ENCODE results near the gene KRTAP12-4.
"Not testable (repeated sequence)": the region's sequence is repeated elsewhere in the genome, so short reads cannot be mapped to it uniquely, and the experiment has no call there.

KRTAP12-4 gene

GRCh38 chr21:44628707-44629391 is 25.6 kb downstream of the KRTAP12-4 start:
- DNase-seq, result no peak

GRCh38 chr21:44627831-44628233 is 26.6 kb downstream of the KRTAP12-4 start:
- DNase-seq, result not testable (repeated sequence)

DNA sequence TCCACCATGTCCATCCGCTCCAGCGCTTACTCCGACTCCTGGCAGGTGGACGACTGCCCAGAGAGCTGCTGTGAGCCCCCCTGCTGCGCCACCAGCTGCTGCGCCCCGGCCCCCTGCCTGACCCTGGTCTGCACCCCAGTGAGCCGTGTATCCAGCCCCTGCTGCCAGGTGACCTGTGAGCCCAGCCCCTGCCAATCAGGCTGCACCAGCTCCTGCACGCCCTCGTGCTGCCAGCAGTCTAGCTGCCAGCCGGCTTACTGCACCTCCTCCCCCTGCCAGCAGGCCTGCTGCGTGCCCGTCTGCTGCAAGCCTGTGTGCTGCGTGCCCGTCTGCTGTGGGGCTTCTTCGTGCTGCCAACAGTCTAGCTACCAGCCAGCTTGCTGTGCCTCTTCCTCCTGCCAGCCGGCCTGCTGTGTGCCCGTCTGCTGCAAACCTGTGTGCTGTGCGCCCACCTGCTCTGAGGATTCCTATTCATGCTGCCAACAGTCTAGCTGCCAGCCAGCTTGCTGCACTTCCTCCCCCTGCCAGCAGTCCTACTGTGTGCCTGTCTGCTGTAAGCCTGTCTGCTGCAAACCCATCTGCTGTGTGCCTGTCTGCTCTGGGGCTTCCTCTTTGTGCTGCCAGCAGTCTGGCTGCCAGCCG is 27.2 kb downstream of the KRTAP12-4 start:
- not testable (repeated sequence) for DNase-seq

DNA sequence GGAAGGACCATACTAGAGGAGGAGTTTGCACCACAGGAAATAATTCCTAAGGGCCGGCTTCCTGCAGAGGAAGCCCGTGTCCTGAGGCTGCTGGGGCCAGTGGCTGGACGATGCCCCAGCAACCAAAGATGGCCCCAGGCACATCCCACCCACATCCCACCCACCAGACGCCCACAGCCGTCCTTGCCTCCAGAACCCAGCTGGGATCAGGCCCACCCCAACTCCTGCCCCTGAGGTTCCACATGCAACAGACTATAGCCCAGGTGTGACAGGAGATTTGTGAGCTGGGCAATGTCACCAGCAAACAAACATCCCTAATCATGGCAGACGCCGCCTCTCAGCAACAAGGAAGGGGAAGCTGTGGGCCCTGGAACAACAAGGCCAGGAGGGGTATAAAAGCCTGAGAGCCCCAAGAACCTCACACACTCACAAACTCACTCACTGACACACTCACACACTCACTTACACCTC is 27.8 kb downstream of the KRTAP12-4 start, which contains the start of gene KRTAP10-9:
TSS of gene KRTAP10-9 (plus strand) at position 421 of the 471 bp plus-strand sequence. CDS start 79 bp downstream, outside the sequence.
- DNase-seq, result no peak

GRCh38 chr21:44626262-44626661 is 28.2 kb downstream of the KRTAP12-4 start:
- no peak for DNase-seq

GRCh38 chr21:44625756-44626155 is 28.7 kb downstream of the KRTAP12-4 start:
- no peak for DNase-seq

DNA sequence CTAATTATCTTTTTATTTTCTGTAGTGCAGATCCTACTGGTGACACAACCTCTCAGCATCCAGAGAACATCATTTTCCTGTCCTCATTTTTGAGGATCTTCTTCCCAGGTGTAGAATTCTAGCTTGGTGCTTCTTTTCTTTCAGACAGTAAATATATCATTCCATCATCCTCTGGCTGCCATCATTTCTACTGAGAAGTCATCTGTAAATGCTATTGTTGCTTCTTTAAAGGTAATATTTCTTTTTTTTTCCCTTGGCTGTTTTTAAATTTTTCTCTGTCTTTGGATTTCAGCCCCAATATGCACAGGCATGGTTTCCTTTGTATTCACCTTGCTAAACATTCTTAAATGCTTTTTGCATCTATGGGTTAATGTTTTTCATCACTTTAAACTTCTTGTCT is 30.9 kb downstream of the KRTAP12-4 start:
- no peak for DNase-seq

DNA sequence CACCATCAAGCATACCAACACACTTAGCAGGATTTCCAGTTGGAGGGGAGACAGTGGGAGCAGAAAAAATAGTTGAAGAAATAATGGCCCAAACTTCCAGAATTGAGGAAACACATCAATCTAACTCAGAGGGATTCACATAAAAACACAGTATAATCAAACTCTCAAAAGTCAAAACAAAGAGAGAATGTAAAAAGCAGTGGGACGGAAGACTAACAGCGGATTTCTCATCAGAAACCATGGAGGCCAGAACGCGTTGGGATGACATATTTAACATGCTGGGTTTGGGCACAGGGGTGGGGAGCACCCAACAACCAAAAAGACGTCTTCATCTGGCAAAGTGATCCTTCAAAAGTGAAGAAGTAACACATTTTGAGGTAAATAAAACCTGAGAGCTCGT is 34.6 kb downstream of the KRTAP12-4 start:
- DNase-seq, result no peak

DNA sequence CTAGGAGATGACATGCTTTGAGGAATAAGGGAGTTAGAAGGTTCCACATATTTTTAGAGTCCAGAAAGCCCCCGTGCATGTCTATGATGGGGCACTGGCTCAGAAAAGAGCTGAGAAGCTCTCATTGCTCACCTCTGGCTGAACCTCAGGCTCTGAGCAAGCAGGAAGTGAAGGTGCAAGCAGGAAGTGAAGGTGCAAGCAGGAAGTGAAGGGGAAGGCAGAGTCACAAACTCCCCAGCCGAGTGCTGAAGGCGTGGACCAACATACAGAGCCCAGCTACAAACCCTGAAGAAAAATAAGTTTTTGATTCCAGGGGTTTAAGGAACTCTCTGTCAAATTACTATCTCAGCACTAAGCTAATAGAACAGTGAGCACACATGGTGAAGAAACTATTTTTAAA is 35.5 kb downstream of the KRTAP12-4 start:
- DNase-seq, result peak; percentile 20 to 79 (median 55)

DNA sequence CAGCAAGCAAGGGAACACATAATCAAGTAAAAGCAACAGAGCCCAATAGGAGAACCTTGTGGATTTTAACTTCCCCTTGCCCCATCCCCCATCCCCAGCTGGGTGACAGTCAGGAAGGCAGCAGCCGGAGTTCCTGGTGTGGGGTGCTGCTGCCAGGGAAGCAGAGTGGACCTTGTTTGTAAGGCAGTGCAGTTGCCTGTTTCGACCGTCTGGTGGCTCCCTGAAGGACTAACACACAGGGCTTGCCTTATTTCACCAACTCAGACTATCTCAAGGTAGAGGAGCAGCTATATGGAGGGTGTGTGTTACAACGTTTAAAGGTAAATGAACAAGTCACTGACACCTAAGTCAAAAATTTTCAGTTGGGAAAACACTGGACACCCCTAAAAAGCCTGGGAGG is 36.0 kb downstream of the KRTAP12-4 start:
- no peak for DNase-seq

DNA sequence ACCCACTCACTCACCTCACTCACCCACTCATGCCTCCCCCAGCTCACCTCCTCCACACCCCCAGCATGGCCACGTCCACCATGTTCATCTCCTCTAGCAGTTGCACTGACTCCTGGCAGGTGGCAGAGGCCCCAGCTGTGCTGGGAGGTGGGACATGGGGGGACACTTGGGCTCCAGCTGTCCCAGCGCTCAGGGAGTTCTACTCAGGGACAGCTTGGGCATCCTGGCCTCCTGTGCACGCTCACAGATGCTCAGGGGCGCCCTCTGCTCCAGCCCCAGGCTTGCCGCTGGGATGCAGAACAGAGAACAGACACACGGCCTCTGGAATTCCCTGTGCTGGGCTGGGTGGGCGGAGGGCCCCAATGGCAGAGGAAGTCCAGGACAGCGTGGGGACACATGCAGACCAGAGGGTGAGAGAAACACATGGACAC is 37.4 kb downstream of the KRTAP12-4 start:
- DNase-seq, result no peak

- no peak for DNase-seq
Observed at GRCh38 chr21:44616591-44616926, 37.9 kb downstream of the KRTAP12-4 start.

GRCh38 chr21:44615911-44616590 is 38.4 kb downstream of the KRTAP12-4 start:
- no peak for DNase-seq

DNA sequence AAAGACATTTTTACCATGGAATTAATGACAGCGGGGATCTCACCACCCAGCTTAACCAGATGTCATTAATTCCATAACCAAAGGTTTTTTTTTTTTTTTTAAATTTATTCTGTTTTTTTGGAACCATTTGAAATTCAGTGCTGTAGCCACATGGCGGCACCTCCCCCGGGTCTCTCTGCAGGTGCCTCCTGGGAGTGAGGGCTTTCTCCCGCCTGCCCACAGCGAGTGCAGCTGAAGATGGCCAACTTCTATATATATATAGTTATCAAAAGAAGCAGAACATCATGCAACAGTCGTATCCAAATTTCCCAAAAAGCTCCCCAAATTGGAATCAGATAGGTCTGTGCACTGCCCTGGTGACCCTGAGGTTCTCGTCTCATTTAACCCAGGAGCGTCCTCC is 39.0 kb downstream of the KRTAP12-4 start:
- no peak for DNase-seq

DNA sequence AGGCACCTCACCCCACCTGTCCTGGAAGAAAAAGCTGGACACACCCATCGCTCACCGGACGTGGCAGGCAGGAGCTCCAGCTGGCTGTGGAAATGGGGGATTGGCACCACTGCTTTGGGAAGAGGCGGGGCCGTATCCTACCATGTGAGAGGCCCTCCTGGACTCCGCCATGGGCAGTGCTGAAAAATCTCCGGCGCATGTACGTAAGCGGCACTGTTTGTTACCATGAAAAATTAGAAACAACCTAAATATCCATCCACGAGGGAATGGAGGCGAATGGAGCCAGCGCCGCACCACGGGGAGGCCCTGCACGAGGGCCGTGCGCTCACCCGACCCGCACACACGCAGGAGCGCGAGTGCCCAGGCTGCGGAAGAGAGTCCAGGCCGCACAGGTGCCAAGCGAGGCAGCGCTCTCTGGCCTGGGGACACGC is 39.5 kb downstream of the KRTAP12-4 start:
- DNase-seq, result no peak

GRCh38 chr21:44614161-44614631 is 40.3 kb downstream of the KRTAP12-4 start:
- no peak for DNase-seq

GRCh38 chr21:44613386-44614155 is 40.9 kb downstream of the KRTAP12-4 start:
- DNase-seq, result no peak

GRCh38 chr21:44612669-44613229 is 41.7 kb downstream of the KRTAP12-4 start:
- no peak for DNase-seq

- no peak for DNase-seq
Observed at GRCh38 chr21:44612029-44612486, 42.4 kb downstream of the KRTAP12-4 start, which contains the start of gene KRTAP10-8. KRTAP10-8 (plus strand) TSS chr21:44612079; CDS start chr21:44612101, 22 bp downstream.

GRCh38 chr21:44611551-44611950 is 42.9 kb downstream of the KRTAP12-4 start:
- DNase-seq, result no peak

DNA sequence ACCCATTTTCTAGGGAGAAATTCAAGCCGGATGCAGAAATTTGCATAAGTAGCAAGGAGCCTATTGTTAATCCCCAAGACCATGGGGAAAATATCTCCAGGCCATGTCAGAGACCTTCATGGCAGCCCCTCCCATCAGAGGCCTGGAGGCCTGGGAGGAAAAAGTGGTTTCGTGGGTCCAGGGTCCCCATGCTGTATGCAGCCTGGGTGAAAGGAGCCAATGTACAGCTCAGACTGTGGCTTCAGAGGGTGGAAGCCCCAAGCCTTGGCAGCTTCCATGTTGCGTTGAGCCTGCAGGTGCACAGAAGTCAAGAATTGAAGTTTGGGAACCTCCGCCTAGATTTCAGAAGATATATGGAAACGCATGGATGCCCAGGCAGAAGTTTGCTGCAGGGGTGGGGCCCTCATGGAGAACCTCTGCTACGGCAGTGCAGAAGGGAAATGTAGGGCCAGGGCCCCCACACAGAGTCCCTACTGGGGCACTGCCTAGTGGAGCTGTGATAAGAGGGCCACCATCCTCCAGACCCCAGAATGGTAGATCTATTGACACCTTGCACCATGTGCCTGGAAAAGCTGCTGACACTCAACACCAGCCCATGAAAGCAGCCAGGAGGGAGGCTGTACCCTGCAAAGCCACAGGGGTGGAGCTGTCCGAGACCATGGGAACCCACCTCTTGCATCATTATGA is 44.2 kb downstream of the KRTAP12-4 start:
- DNase-seq, result not testable (repeated sequence)

DNA sequence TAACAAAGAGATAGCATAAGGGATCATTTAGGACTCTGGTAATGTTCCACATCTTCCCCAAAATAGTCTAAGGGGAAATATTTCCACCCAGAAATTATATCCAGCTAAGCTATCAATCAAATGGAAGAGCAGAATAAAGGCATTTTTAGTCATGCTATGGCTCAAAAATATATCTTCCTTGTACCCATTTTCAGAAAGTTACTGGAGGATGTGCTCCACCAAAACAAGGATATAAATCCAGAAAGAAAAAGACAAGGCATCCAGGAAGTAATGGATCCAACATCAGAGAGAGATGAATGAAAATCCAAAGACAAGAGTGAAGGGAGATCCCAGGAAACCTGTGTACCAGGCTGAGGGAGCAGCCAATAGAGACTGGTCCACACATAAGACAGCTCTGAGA is 45.3 kb downstream of the KRTAP12-4 start:
- DNase-seq, result no peak

Measured in stimulated activated naive CD4-positive, alpha-beta T cell (primary cell).